ENCODE data around the gene ATP10A.
A peak's percentile ranks its signal among the peaks of the same experiment; 100 is the strongest.

Gene ATP10A

GRCh38 chr15:25783134-25783533, 80.0 kb downstream of the ATP10A start:
- no peak for DNase-seq (ENCODE audit: low read depth, low spot score)
- in situ Hi-C loops (cut with HindIII; ENCODE audit: low sequenced_read_pairs), result no loop called here
- no peak for TF ChIP-seq CTCF (IDR thresholded peaks at IDR 0.05; ENCODE audit: low read depth, low read length)
- no peak overlapping the region for H3K4me3 ChIP-seq (ENCODE audit: low read depth, low read length)

- TF ChIP-seq CTCF (IDR thresholded peaks at IDR 0.05; ENCODE audit: low read depth, low read length), result no peak
- in situ Hi-C loops (cut with HindIII; ENCODE audit: low sequenced_read_pairs), result no loop called here
- H3K4me3 ChIP-seq (ENCODE audit: low read depth, low read length), result no peak overlapping the region
- DNase-seq (ENCODE audit: low read depth, low spot score), result no peak
Observed at GRCh38 chr15:25780479-25781255, 82.5 kb downstream of the ATP10A start.

GRCh38 chr15:25778161-25778560, 85.0 kb downstream of the ATP10A start:
- in situ Hi-C loops (cut with HindIII; ENCODE audit: low sequenced_read_pairs), result no loop called here
- H3K4me3 ChIP-seq (ENCODE audit: low read depth, low read length), result no peak overlapping the region
- no peak for TF ChIP-seq CTCF (IDR thresholded peaks at IDR 0.05; ENCODE audit: low read depth, low read length)
- no peak for DNase-seq (ENCODE audit: low read depth, low spot score)

GRCh38 chr15:25777037-25777436, 86.1 kb downstream of the ATP10A start:
- in situ Hi-C loops (cut with HindIII; ENCODE audit: low sequenced_read_pairs), result no loop called here
- TF ChIP-seq CTCF (IDR thresholded peaks at IDR 0.05; ENCODE audit: low read depth, low read length), result no peak
- DNase-seq (ENCODE audit: low read depth, low spot score), result no peak
- no peak overlapping the region for H3K4me3 ChIP-seq (ENCODE audit: low read depth, low read length)

GRCh38 chr15:25776071-25776746, 86.9 kb downstream of the ATP10A start:
- TF ChIP-seq CTCF (IDR thresholded peaks at IDR 0.05; ENCODE audit: low read depth, low read length), result no peak
- no peak overlapping the region for H3K4me3 ChIP-seq (ENCODE audit: low read depth, low read length)
- in situ Hi-C loops (cut with HindIII; ENCODE audit: low sequenced_read_pairs), result no loop called here
- no peak for DNase-seq (ENCODE audit: low read depth, low spot score)

- TF ChIP-seq CTCF (IDR thresholded peaks at IDR 0.05; ENCODE audit: low read depth, low read length), result no peak
- no peak overlapping the region for H3K4me3 ChIP-seq (ENCODE audit: low read depth, low read length)
- in situ Hi-C loops (cut with HindIII; ENCODE audit: low sequenced_read_pairs), result no loop called here
- DNase-seq (ENCODE audit: low read depth, low spot score), result peak; percentile 80
Observed at GRCh38 chr15:25775317-25775912, 87.7 kb downstream of the ATP10A start.
